NCI-H2227 treated with DMSO at 0.1 percent for 48 hours (cell line): ENCODE measurements around the gene TPPP.

Source experiments
- DNase-seq: peaks from one replicate; lab custom pipeline; 2025; lab: John Stamatoyannopoulos, UW

The TPPP gene

DNA sequence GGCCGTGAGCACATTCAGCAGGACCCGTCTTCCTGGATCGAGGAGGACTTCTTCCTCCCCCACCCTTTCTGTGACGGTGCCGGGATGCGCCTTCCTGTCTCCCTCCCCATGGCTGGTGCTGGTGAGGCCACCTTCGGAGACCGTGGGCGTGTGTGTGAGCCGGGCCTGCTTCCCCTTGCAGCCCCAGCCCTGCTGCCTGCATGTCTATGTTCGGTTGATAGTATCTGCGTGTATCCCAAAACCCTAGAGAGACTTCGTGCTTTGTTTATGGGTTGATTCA is 68.3 kb downstream of the TPPP start:
- no peak for DNase-seq

DNA sequence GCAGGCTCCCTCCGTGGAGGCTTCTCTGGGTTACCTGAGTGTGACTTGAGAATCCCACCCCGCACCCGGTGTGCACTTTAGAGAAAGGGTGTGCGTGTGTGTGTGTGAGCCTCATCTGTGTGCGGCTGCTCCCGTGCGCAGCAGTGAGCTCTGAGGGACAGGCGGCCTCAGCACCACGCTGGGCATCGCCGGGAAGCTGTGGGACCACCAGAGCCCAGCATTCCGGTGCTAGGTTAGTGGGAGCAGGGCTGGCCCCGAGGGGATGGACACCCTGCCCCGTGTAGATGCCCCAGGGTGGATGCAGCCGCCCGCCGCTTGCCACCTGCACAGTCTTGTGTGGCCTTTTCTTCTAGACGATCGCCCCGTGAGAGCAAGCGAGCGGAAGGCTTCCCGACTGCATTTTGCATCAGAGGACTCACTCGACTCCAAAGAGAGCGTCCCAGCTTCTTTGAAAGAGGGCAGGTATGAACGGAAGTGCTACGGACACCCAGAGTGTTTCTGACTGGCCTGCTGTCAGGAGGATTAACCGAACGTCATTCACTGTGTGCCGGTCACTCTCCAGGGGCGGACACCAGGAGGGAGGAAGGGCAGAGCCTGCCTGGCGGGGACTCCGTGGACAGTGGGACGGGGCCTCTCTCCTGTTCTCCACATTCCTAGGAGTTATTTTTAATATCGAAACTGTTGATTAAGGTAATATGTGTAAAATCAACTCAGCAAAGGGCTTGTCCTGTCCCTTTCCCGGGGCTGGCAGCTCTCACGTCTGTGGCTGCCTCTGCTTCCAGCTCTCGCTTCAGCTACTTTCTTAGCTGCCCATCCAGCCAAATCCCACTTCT is 68.8 kb downstream of the TPPP start:
- DNase-seq = no peak

DNA sequence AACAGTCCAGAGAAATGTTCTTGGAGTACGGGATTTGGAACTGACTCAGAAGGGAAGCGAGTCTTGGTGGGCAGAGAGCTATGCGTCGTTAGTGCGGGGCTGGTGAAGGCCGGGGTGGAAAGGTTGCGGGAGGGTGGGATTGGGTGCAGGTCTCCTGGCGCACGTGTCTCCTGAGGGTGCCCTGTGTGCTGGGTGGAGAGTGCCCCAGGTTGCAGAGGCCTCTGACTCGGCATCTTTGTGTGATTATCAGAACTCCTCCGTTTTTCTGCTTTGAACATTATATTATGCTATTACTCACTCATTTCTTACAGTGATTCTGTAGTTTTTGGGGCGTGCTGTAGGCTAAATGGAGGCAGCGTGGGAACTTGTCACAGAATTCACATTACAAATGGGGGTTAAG is 69.6 kb downstream of the TPPP start:
- no peak for DNase-seq

DNA sequence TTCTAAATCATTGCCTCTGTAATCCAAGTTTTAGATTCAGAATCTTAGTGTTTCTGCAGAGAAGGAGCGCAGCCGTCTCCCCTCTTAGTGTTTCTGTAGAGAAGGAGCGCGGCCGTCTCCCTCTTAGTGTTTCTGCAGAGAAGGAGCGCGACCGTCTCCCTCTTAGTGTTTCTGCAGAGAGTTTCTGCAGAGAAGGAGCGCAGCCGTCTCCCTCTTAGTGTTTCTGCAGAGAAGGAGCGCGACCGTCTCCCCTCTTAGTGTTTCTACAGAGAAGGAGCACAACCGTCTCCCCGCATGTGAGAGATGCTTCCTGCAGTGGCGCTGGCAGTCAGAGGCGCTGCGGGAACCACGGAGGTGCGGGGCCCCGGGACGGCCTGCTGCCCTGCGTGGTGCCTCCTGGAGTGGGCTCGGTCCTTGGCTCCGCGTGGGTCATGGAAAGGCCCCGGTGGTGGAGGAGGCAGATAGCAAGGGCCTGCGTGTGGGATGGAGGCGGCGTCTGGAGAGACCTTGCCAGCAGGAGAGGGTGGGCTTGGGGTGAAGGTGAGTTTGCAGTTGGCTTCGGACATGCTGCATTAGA is 70.1 kb downstream of the TPPP start:
- DNase-seq = no peak

DNA sequence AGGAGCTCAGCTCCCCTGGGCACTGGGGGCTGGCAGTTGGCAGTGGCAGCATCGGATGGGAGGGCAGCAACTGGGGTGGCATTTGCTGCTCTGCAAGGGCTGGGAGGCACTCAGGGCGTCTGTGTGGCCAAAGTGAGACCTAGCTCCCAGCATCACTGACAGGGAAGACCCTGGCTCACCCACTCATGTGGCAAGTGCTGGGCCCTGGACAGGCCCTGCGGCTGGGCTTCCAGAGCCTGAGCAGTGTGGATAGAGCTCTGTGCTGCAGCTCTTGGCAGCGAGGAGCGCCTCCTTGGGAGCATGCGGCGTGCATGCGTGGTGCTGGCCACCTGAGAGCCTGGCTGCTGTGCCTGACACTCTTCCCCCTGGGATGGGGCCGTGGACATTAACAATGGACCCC is 70.8 kb downstream of the TPPP start:
- DNase-seq = no peak

DNA sequence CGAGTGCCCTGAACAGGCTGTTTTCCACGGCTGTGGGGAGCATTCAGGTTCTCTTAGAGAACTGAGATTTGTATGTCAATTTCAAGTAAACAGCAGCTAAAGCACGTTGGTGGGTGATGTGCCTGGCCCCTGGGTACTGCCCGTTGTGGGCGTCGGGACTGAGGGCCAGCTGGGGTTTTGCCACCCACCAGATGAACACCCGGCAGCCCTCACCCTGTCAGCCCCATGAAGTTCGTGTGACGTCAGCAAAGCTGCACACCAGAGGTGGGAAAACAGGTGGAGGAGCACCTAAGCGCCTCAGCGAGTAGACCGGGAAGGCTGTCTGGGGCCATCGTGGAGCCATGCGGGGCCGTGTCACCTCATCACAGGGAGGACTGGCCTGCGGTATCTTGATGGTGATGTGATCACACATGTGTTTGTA is 71.8 kb downstream of the TPPP start:
- DNase-seq = no peak

DNA sequence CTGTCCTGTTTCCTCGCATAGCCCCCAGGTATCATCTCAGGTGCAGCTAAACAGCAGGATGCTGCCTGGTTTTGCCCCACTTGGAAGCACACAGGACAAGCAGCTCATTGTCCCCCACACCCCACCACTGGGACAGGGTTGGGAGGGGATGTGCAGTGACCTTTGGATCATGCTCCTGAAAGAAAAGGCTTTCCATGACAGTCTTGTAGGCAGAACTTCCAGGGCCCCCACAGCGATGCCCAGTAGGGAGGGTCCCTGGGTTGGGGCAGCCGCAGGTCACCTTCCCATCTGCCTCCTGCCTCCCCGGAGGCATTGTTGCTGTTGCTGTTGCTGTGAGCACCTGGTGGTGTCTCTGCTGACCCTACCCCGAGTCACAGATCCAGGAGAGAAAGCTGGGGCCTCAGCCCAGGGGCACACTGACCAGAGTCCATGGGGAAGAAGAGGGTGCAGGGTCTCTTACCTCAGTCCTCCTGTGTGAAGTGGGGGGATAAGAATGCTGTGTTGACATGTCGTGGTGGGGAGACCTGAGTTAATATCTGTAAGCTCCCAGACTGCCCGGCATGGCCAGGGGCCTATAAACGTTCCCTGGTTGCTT is 72.5 kb downstream of the TPPP start:
- no peak for DNase-seq

DNA sequence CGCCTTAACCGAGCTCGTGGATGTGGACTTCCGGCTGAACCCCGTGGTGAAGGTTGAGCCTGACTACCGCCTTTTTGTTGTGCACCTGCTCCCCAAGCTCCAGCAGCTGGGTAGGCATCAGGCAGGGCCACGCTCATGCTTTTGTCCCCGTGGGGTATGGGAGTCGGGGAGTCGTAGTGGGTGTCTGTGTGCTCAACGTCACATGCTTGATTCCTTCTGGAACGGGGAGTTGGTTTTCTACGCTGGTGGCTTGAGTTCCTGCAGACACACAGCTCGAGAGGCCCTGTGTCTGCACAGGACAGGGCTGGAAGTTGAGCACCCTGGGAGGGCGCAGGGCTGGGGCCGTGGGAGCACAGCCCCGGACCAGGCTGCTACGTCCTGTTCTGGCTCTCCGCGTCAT is 73.0 kb downstream of the TPPP start:
- DNase-seq = no peak

DNA sequence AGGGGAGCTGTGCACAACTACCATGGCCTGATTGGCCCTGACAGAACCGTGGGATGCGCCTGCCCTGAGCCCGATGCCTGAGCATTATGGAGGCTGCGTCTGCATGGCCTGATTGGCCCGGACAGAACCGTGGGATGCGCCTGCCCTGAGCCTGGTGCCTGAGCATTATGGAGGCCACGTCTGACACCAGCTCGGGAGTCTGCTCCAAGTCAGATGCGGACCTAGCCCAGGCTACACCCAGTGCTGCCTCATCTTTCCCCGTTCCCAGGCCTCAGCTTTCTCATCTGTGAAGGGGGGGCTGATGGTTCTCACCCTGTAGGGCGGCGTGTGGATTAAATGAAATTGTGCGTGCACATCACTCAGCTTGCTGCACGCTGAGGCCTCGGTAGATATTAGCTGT is 73.7 kb downstream of the TPPP start:
- no peak for DNase-seq

DNA sequence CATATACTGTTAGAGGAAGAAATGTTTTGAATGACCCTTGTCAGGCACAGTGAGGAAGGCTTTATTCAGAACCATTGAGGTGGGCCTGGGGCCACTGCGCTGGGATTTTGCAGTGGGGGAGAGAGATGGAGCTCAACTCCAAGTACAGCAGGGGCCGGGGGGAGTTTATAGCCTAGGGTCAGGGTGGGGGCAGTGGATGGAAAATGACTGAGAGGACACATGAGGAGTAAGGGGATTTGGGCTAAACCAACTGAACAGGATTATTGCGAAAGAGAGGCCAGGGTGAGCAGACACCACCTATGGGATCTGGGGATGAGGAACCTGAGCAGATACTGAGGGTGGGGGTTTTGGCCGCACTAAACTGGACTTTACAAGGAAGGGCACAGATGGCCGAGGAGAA is 74.7 kb downstream of the TPPP start:
- DNase-seq = no peak

DNA sequence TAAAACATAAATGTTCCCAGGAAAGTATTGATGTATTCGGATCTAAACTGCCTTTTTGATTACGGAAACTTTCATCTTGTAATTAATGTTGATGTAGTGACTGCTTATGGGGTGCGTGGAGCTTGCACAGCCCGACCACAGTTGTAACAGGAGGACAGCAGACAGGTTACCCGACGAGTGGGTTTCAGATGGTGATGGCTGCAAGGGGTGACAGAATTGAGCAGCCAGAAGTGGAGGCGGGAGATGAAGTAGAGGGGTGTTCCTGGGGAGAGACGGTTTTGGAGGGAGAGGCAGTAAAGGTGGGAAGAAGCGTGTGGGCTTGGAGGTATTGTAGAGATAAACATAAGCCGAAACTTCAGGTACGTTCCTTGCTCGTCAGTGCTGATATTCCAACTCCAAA is 75.3 kb downstream of the TPPP start:
- DNase-seq = no peak

DNA sequence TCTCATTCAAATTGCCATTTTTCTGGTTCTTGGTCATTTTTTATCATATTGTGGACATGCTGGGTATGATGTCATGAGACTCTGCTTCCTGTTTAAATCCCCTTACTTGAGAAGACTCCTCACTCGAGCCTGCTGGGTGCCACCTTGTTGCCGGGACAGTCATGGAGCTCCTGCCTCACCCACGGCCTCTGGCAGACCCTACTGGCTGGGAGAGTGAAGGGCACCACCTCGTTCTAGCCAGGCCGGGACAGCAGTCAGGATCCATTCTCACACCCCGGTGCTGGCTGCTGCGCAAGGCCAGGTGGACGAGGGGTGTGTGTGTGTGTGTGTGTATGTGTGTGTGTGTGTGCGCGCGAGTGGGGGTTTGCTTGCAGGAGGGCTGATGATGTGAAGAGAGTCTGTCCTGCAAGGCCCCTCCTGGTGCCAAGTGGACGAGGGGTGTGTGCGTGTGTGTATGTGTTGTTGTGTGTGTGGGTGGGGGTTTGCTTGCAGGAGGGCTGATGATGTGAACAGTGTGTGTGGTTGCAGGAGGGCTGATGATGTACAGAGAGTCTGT is 76.6 kb downstream of the TPPP start:
- DNase-seq = no peak

DNA sequence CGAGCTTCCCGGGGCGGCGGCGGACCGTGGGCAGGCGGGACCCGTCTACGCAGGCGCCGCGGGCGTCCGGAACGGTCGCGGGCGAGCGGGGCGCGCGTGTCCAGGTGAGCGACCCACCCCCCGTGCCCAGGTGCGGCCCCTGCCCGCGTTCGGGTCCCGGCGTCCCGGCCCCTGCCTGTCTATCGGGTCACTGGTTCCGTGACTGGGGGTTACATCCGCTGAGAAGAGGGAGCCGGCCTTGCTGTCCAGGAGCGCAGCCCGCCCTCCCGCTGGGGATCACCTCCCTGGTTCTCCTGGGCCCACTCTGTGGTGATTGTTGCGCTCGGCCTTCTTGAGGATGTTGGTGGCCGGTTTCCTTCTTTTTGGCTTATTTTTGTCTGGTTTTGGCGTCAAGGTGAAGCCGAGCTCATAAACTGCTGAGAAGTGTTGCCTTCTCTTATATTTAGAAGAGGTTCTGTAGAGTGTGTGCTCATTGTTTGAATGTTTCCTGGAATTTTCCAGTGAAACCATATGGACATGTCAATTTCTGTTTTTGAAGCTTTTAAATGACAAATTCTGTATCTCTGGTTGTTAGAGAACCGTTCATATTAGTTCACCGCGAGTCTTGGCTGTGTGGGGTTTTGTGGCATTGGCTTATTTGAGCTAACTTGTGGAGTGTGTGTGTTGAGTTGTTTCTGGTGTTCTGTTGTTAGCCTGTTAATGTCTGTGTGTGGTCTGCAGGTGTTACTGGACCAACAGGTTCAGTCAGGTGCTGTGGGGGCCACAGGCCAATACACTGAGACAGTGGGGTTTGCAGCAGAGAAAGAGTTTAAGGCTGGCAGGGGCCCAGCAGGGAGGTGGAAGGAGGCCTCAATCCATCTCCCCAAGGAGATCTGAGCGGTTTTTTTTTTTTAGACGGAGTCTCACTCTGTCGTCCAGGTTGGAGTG is 80.4 kb downstream of the TPPP start:
- DNase-seq = peak; percentile 11

DNA sequence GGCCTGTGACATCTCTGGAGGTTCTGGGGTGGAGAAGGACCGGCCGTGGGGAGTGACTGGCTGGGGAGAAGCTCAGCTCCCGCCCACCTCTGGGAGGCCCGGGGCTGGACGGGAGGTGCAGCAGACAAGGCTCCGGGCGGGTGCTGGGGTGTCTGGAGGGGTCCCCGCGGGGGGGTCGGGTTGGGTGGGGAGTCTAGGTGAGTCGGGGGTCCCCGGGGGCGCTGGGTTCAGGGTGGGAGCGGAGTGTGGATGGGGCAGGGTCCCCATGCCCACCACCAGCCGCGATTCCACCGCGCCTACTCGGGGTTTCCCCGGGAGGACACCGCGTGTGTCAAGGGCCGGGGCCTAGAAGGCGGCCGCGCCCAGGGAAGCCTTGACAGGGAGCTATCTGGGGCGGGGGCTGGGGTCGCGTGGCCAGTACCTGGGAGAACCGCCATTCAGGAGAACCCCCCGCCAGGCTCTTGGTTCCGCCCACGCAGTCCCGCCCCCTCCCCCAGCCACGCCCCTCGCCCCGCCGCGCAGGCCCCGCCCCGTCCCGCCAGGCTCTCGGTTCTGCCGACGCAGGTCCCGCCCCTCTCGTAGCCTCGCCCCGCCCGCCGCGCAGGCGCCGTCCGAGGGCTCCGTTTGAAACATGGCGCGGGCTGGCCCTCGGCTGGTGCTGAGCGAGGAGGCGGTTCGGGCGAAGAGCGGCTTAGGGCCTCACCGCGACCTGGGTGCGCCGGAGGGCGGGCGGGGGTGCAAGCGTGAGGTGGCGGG is 81.2 kb downstream of the TPPP start, which contains the start of gene CEP72:
Gene CEP72, plus strand, starts transcription at position 610 of the 756 bp plus-strand sequence. Its CDS starts 22 bp downstream, at position 632.
- DNase-seq = peak; percentile 95

DNA sequence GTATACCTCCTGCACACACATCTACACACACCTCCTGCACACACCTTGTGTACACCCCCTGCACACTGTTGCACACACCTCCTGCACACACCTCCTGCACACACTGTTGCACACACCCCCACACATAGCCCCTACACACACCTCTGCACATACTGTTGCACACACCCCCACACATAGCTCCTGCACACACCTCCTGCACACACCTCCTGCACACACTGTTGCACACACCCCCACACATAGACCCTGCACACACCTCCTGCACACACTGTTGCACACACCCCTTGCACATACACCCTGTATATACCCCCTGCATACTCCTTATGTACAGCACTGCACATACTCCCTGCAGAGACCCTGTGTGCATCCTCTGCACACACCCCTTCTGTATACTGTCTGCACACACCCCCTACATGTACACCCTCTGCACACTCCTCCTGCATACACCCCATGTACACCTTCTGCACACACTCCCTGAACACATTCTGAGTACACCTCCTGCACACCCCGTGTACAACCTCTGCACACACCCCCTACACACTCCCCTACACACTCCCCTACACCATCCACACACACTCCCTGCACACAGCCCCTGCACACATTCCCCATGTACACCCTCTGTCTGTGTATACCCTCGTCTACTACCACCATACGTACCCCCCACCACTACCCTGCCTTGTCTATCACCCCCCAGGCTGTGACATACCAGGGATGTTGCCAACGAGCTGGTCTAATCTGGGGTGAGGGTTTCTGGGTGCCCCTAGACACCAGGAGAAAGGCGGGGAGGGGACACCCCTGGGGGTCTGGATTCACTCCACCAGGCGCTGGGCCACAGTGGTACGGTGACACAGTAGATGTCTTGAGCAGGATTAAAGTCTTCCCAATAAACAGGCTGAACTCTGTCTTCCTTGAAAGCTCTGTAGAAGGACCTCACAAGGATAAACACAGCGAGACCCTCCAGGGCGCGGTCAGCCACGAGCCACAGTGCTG is 82.1 kb downstream of the TPPP start:
- DNase-seq = no peak

DNA sequence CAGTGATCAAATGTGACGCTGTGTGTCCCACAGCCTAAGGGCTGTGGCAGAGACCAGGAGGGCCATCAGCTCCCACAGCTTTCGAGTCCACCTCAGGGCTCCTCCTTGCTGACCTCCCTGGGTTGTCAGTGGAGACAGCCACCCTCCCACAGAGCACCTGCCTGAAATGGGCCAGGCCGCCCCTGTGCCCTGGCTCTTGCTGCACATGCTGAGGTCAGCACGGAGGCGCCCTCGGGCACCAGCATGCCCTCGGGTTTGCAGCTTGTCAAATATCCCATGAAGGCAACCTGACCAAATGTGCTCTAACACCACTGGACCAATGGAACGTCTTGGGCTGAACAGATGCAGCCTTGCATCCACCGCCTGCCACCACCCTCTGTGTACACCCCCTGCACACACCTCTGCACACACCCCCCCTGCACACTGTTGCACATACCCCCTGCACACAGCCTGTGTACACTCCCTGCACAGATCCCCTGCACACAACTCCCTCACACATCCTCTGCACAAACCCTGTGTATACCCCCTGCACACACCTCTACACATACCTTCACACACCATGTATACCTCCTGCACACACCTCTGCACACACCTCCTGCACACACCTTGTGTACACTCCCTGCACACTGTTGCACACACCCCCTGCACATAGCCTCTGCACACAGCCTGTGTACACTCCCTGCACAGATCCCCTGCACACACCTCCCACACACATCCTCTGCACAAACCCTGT is 83.0 kb downstream of the TPPP start:
- DNase-seq = no peak
